GM20431 (cell line): ENCODE measurements around the gene LRRFIP1.
"Not testable (repeated sequence)": the region's sequence is repeated elsewhere in the genome, so short reads cannot be mapped to it uniquely, and the experiment has no call there.

Source experiments
- in situ Hi-C: fragments of 300-500 bp; cut with MseI, MboI; formaldehyde crosslinking; loops from one replicate; pipeline ENCODE4 v1.15.0; 2020; ENCODE audit warnings: low sequenced_read_pairs; ENCODE audit not compliant: unreplicated experiment

The LRRFIP1 gene

GRCh38 chr2:237657063-237657462 lies 29.7 kb downstream of the LRRFIP1 start:
- in situ Hi-C loops = no loop called here

GRCh38 chr2:237660381-237660900 lies 33.1 kb downstream of the LRRFIP1 start:
- in situ Hi-C loops = no loop called here

GRCh38 chr2:237661270-237661669 lies 33.9 kb downstream of the LRRFIP1 start:
- in situ Hi-C loops = no loop called here

- in situ Hi-C loops = no loop called here
These were observed 34.5 kb downstream of the LRRFIP1 start for GRCh38 chr2:237661799-237662328.

GRCh38 chr2:237662671-237663093 lies 35.3 kb downstream of the LRRFIP1 start:
- in situ Hi-C loops = no loop called here

- in situ Hi-C loops = no loop called here
These were observed 36.2 kb downstream of the LRRFIP1 start for GRCh38 chr2:237663517-237664110.

- in situ Hi-C loops = no loop called here
These were observed 36.8 kb downstream of the LRRFIP1 start for GRCh38 chr2:237664151-237664550.

- in situ Hi-C loops = no loop called here
These were observed 38.3 kb downstream of the LRRFIP1 start for GRCh38 chr2:237665713-237666143.

GRCh38 chr2:237666606-237667005 lies 39.2 kb downstream of the LRRFIP1 start:
- in situ Hi-C loops = no loop called here

- in situ Hi-C loops = not testable (repeated sequence)
These were observed 39.7 kb downstream of the LRRFIP1 start for GRCh38 chr2:237667050-237667576.

- in situ Hi-C loops = no loop called here
These were observed 40.5 kb downstream of the LRRFIP1 start for GRCh38 chr2:237667893-237668292.

GRCh38 chr2:237668440-237668839 lies 41.1 kb downstream of the LRRFIP1 start:
- in situ Hi-C loops = no loop called here

- in situ Hi-C loops = no loop called here
These were observed 41.9 kb downstream of the LRRFIP1 start for GRCh38 chr2:237669283-237669627.

GRCh38 chr2:237669628-237670392 lies 42.4 kb downstream of the LRRFIP1 start:
- in situ Hi-C loops = loop anchor here (10.0 kb wide), 1 partner anchor 75 kb away; no protein-coding TSS in a partner anchor

GRCh38 chr2:237670641-237671040 lies 43.3 kb downstream of the LRRFIP1 start:
- in situ Hi-C loops = loop anchor here (10.0 kb wide), 1 partner anchor 74 kb away; no protein-coding TSS in a partner anchor

GRCh38 chr2:237671466-237672138 lies 44.2 kb downstream of the LRRFIP1 start:
- in situ Hi-C loops = loop anchor here (10.0 kb wide), 1 partner anchor 73 kb away; no protein-coding TSS in a partner anchor

GRCh38 chr2:237672731-237673129 lies 45.3 kb downstream of the LRRFIP1 start:
- in situ Hi-C loops = loop anchor here (10.0 kb wide), 1 partner anchor 72 kb away; no protein-coding TSS in a partner anchor

- in situ Hi-C loops = loop anchor here (10.0 kb wide), 1 partner anchor 71 kb away; no protein-coding TSS in a partner anchor
These were observed 46.0 kb downstream of the LRRFIP1 start for GRCh38 chr2:237673130-237674001.

- in situ Hi-C loops = loop anchor here (10.0 kb wide), 1 partner anchor 70 kb away; no protein-coding TSS in a partner anchor
These were observed 47.4 kb downstream of the LRRFIP1 start for GRCh38 chr2:237674731-237675276.
